Endothelial cell of umbilical vein (primary cell): ENCODE results near the gene RECK. TPM values are rescaled to one million over a fixed set of nuclear protein-coding genes. Genes with fewer than 3 reads are reported as not detected.

Experiments used
- BruUV-seq: library from RNA; stranded (reverse); fragments of 400-500 nt; replicated peaks from 2 replicates; lab custom pipeline; 2021; lab: Mats Ljungman, UMichigan
- CTCF ChIA-PET: fragments of 300-600, 350-600 bp; sonication (Branson Sonifier 250); formaldehyde crosslinking; loops from one replicate; lab custom pipeline; 2021; ENCODE audit warnings: antibody characterized with exemption, inconsistent platforms; lab: Charles Lee
- POLR2A ChIA-PET: fragments of 300-600, 350-600 bp; sonication (Branson Sonifier 250); formaldehyde crosslinking; loops from one replicate; lab custom pipeline; 2021; ENCODE audit warnings: antibody characterized with exemption, inconsistent platforms; lab: Charles Lee
- DNase-seq: peaks from one replicate; pipeline ENCODE4 v3.0.0-alpha.2; 2011; ENCODE audit warnings: low read depth, low spot score
- FAIRE-seq: peaks from 2 replicates; lab custom pipeline; 2011; peaks lifted over from hg19 to GRCh38; lab: Jason Lieb, UNC
- H2AFZ ChIP-seq: 2 replicates; pipeline ENCODE4 v1.6.0; 2012; ENCODE audit warnings: low read depth, low read length, control low read depth, inconsistent platforms
- H3K27ac ChIP-seq: 2 replicates; pipeline ENCODE4 v1.5.1; 2011; ENCODE audit warnings: low read depth, mild to moderate bottlenecking, control low read depth, low read length, moderate library complexity; ENCODE audit not compliant: insufficient read depth
- H3K27me3 ChIP-seq, 2 experiments: 2 replicates each; pipeline versions ENCODE4 v1.6.0 to v1.6.1; 2011; ENCODE audit warnings: low read length in 2 of 2, mixed read lengths in 1 of 2; ENCODE audit not compliant: control insufficient read depth in 2 of 2, insufficient read depth in 2 of 2
- H3K36me3 ChIP-seq, 2 experiments: 2 replicates in 1 of 2; 3 replicates in 1 of 2; pipeline ENCODE4 v1.5.1; 2011; ENCODE audit warnings: low read length in 2 of 2, mild to moderate bottlenecking in 1 of 2, moderate library complexity in 1 of 2; ENCODE audit not compliant: control insufficient read depth in 2 of 2, insufficient read depth in 2 of 2; ENCODE audit errors: extremely low read depth in 1 of 2
- H3K4me1 ChIP-seq: 3 replicates; pipeline ENCODE4 v1.5.1; 2011; ENCODE audit warnings: mild to moderate bottlenecking, low read length; ENCODE audit not compliant: control insufficient read depth, insufficient read depth; ENCODE audit errors: extremely low read depth
- H3K4me2 ChIP-seq: 2 replicates; pipeline ENCODE4 v1.6.1; 2011; ENCODE audit warnings: low read length, control low read depth, mixed read lengths; ENCODE audit not compliant: insufficient read depth
- H3K4me3 ChIP-seq, 3 experiments: fragments of 200-600 bp in 1 of 3; sonication (generic), shearing (Covaris generic) in 1 of 3; replicated peaks in 1 of 3; 2 replicates each; pipeline ENCODE4 v1.5.1; 2011 to 2016; ENCODE audit warnings: control low read depth in 3 of 3, low read length in 3 of 3, mild to moderate bottlenecking in 2 of 3, inconsistent platforms in 1 of 3, low read depth in 1 of 3, moderate library complexity in 1 of 3; ENCODE audit not compliant: insufficient read depth in 1 of 3
- H3K79me2 ChIP-seq: 2 replicates; pipeline ENCODE4 v1.6.0; 2012; ENCODE audit warnings: low read length, inconsistent platforms; ENCODE audit not compliant: control insufficient read depth, insufficient read depth
- H3K9ac ChIP-seq: replicated peaks from 2 replicates; pipeline ENCODE3; 2011; ENCODE audit warnings: low read length, control low read depth; ENCODE audit not compliant: insufficient read depth; ENCODE audit errors: extremely low read depth
- H3K9me1 ChIP-seq: replicated peaks from 3 replicates; pipeline ENCODE4 v1.6.0; 2011; ENCODE audit warnings: mild to moderate bottlenecking, low read length; ENCODE audit not compliant: control insufficient read depth, insufficient read depth; ENCODE audit errors: extremely low read depth
- H3K9me3 ChIP-seq: replicated peaks from 2 replicates; pipeline ENCODE4 v1.5.1; 2012; ENCODE audit warnings: low read length, inconsistent platforms; ENCODE audit not compliant: control insufficient read depth, insufficient read depth
- H4K20me1 ChIP-seq: replicated peaks from 2 replicates; pipeline ENCODE3; 2011; ENCODE audit warnings: mild to moderate bottlenecking, low read length; ENCODE audit not compliant: control insufficient read depth, insufficient read depth; ENCODE audit errors: extremely low read depth
- CTCF ChIP-seq, 2 donors: IDR thresholded peaks; 1 replicate in 1 of 2; 2 replicates in 1 of 2; pipeline ENCODE4 v1.5.1; 2011; ENCODE audit warnings: low read length in 2 of 2, mild to moderate bottlenecking in 2 of 2, moderate library complexity in 2 of 2, control low read depth in 1 of 2, inconsistent platforms in 1 of 2, low read depth in 1 of 2; ENCODE audit not compliant: insufficient read depth in 1 of 2; ENCODE audit errors: extremely low read depth in 1 of 2
- EZH2 ChIP-seq: IDR thresholded peaks from 2 replicates; pipeline ENCODE4 v1.6.1; 2012; ENCODE audit warnings: borderline replicate concordance, low read depth, mild to moderate bottlenecking, moderate library complexity, low read length, inconsistent platforms; ENCODE audit not compliant: severe bottlenecking
- FOS ChIP-seq: IDR thresholded peaks from 2 replicates; pipeline ENCODE4 v1.6.1; 2011; ENCODE audit warnings: mild to moderate bottlenecking, low read length, moderate library complexity, borderline replicate concordance; ENCODE audit not compliant: insufficient read depth
- GATA2 ChIP-seq: IDR thresholded peaks from 2 replicates; pipeline ENCODE4 v1.7.0; 2011; ENCODE audit warnings: low read depth, mild to moderate bottlenecking, moderate library complexity, mixed read lengths, low read length; ENCODE audit not compliant: insufficient read length, insufficient read depth
- JUN ChIP-seq: IDR thresholded peaks from 2 replicates; pipeline ENCODE4 v1.6.1; 2011; ENCODE audit warnings: borderline replicate concordance, low read depth; ENCODE audit not compliant: insufficient read length, insufficient read depth
- MAX ChIP-seq: IDR thresholded peaks from 2 replicates; pipeline ENCODE4 v1.6.1; 2011; ENCODE audit not compliant: insufficient read depth, insufficient read length
- MYC ChIP-seq: IDR thresholded peaks from one replicate; pipeline ENCODE4 v1.6.1; 2011; ENCODE audit warnings: mild to moderate bottlenecking, low read depth, low read length
- POLR2A ChIP-seq: IDR thresholded peaks from 2 replicates; pipeline ENCODE4 v1.6.1; 2012; ENCODE audit warnings: low read depth, mild to moderate bottlenecking, control low read depth, low read length
- POLR2AphosphoS5 ChIP-seq: IDR thresholded peaks from 2 replicates; pipeline ENCODE4 v1.6.1; 2012; ENCODE audit warnings: low read depth, mild to moderate bottlenecking, control low read depth, low read length, moderate library complexity; ENCODE audit not compliant: insufficient read depth
- dilution Hi-C: fragments of 300-500 bp; cut with MboI; formaldehyde crosslinking; loops from one replicate; pipeline ENCODE4 v1.15.0; 2019; ENCODE audit warnings: low sequenced_read_pairs; ENCODE audit not compliant: extremely low pct_ligation_motif_present
- intact Hi-C: fragments of 100-400 bp; cut with micrococcal nuclease; formaldehyde crosslinking; loops from one replicate; pipeline ENCODE4 v1.10.0; 2022
- polyA plus RNA-seq, 4 experiments: library from polyadenylated mRNA; depleted of rRNA in 3 of 4; stranded (reverse) in 3 of 4; unstranded in 1 of 4; fragments of >200 nt; gene quantifications; 2 replicates each; pipeline versions ENCODE4 v1.2.1 to v1.2.3, GENCODE V29; 2011 to 2012; ENCODE audit warnings: missing spikeins in 1 of 4
- total RNA-seq: library from RNA; stranded (reverse); gene quantifications from 2 replicates; pipeline ENCODE4 v1.2.3, GENCODE V29; 2021

RECK gene
- total and polyA plus RNA-seq, 2 donors (not counting 3 experiments of a cell fraction or from before 2014, with no cell fraction given), result 12.0 to 14.1 TPM

GRCh38 chr9:36123515-36123914, 86.8 kb downstream of the RECK start:
- H3K27ac ChIP-seq, result no peak overlapping the region
- H3K9me1 ChIP-seq, result no peaks in the 10 kb centered on the region
- no peaks in the 10 kb centered on the region for H3K79me2 ChIP-seq
- no peaks in the 10 kb centered on the region for H3K27me3 ChIP-seq
- TF ChIP-seq MAX, result no peak
- no peak for TF ChIP-seq FOS
- TF ChIP-seq CTCF (IDR thresholded peaks at IDR 0.05; ENCODE audit: extremely low read depth in 1 of 2, insufficient read depth in 1 of 2, low read depth in 1 of 2, low read length in 2 of 2), result no peak
- TF ChIP-seq POLR2AphosphoS5, result no peak
- TF ChIP-seq JUN, result no peak
- no peak for TF ChIP-seq EZH2
- TF ChIP-seq POLR2A, result no peak
- TF ChIP-seq MYC, result no peak
- no peak for TF ChIP-seq GATA2
- H3K36me3 ChIP-seq, result no peaks in the 10 kb centered on the region
- no peak for DNase-seq
- H3K4me3 ChIP-seq, result no peak overlapping the region
- H3K9ac ChIP-seq, result no peak overlapping the region
- CTCF ChIA-PET, result interaction anchor here (1.1 to 3.3 kb wide), 3 partner anchors 9 to 16 kb away, joined by 3 to 14 read pairs (median 3); partner anchors contain the start of gene GLIPR2
- no peak overlapping the region for H3K4me2 ChIP-seq
- POLR2A ChIA-PET, result no interaction called here
- FAIRE-seq, result no peak
- TSS peak; percentile 19 for BruUV-seq
- no peak overlapping the region for H2AFZ ChIP-seq
- intact Hi-C loops, result no loop called here
- no peaks in the 10 kb centered on the region for H3K4me1 ChIP-seq
- H3K9me3 ChIP-seq, result no peaks in the 10 kb centered on the region
- no peaks in the 10 kb centered on the region for H4K20me1 ChIP-seq
- dilution Hi-C loops, result no loop called here
